GM18951 (cell line): ENCODE measurements around the gene SKIC8.

ENCODE experiments used
- POLR2A ChIP-seq: IDR thresholded peaks from 4 replicates; pipeline ENCODE4 v1.6.1; 2011; ENCODE audit warnings: mild to moderate bottlenecking; ENCODE audit not compliant: insufficient read length, insufficient read depth; ENCODE audit errors: extremely low read depth
- in situ Hi-C: fragments of 300-500 bp; cut with MboI; formaldehyde crosslinking; loops from one replicate; pipeline ENCODE4 v1.12.0; 2022; ENCODE audit warnings: low sequenced_read_pairs, mixed read lengths, inconsistent platforms; ENCODE audit not compliant: unreplicated experiment

The SKIC8 gene

GRCh38 chr15:78233496-78233895 lies 65.9 kb downstream of the SKIC8 start:
- in situ Hi-C loops = loop anchor here (10.0 to 25.0 kb wide), 2 partner anchors 119 to 271 kb away; no protein-coding TSS in a partner anchor

More at GRCh38 chr15:78233496-78233895, 65.9 kb downstream of the SKIC8 start:
- no peak for TF ChIP-seq POLR2A
